HG02973 (cell line): ENCODE results near the gene SYT1.
A peak's percentile ranks its signal among the peaks of the same experiment; 100 is the strongest.

ENCODE experiments used
- ATAC-seq: cut with Tn5 transposase; IDR thresholded peaks from one replicate; pipeline ENCODE4 v1.9.1; 2021; ENCODE audit warnings: moderate library complexity; ENCODE audit not compliant: unreplicated experiment

The SYT1 gene

GRCh38 chr12:79127271-79127751, 262.7 kb downstream of the SYT1 start:
- peak; percentile 93 for ATAC-seq

DNA sequence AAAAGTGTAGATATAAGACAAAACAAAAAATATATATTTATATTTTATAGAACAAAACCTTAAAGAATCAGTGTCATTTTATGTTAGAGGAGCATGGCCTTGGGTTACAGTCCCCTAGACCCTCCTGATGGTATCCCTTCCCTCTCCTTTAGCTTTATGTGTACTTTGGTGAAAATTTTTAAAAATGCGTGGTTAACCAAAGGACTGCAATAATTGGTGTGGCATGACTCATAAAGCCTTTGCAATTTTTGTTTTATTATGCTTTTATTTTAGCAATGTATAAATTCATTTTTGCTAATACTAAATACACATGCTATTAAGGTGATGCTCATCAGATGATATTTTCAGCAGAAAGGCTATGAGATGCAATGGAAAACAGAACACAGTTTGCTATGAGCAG, 264.4 kb downstream of the SYT1 start:
- no peak for ATAC-seq

- no peak for ATAC-seq
These were observed 274.3 kb downstream of the SYT1 start for GRCh38 chr12:79138872-79139271.

DNA sequence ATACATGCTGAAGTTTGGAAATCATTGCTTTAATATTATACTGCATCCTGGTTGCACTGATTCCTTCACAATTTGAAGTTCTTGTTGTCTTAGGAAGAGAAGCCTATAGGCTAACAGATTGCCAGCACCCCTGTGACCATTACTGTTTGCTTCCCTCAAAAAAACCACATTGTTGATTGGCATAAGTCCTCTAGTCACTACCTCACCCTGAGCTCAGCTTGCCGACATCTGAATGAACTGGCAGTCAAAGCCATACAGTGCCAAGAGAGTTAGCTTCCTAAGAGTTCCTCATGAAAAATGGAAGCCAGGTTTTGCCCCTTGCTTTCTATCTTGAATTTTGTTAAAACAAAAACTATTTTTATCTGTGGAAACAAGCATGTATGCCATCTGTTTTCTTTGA, 276.1 kb downstream of the SYT1 start:
- ATAC-seq: no peak

- ATAC-seq: no peak
These were observed 277.2 kb downstream of the SYT1 start for GRCh38 chr12:79141776-79142175.

DNA sequence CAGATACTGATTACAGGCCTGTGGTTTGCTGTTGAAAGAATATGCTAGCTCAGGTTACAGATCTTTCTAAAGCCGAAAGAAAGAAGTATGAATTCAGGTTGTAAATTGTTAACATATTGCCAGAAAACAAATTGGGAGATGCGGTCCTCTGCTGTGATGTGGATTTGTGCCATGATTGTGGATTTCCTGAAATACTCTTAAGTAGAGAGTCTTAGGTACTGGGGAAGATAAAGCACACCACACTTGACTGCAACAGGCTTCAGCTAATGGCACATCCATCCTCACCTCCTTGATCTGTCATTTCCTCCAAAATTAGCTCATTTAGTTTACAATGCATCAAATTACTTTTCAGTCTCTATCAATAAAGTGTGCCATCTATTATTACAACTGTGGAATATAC, 279.2 kb downstream of the SYT1 start:
- no peak for ATAC-seq

GRCh38 chr12:79151956-79152355, 287.4 kb downstream of the SYT1 start:
- ATAC-seq: no peak

DNA sequence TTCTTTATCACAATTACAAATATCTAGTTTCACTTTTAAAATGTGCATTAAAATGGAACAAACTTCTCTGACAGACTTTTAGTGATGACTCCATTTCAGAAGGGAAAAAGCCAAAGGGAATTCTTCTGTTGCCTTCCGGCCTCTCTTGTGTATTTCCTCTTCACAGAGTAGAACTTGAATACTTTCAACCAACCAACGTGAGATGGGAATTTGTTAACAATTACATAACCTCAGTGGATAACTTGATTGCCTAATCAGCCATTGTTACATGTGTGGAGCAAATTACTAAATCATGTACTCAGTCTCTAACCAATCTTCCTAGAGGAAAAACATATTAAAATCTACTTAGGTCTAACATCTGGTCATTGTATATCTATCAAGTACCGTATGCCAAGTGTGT, 291.1 kb downstream of the SYT1 start:
- no peak for ATAC-seq

- ATAC-seq: peak; percentile 42
These were observed 292.4 kb downstream of the SYT1 start for GRCh38 chr12:79156846-79157463.

- no peak for ATAC-seq
These were observed 296.8 kb downstream of the SYT1 start for GRCh38 chr12:79161249-79161934.

DNA sequence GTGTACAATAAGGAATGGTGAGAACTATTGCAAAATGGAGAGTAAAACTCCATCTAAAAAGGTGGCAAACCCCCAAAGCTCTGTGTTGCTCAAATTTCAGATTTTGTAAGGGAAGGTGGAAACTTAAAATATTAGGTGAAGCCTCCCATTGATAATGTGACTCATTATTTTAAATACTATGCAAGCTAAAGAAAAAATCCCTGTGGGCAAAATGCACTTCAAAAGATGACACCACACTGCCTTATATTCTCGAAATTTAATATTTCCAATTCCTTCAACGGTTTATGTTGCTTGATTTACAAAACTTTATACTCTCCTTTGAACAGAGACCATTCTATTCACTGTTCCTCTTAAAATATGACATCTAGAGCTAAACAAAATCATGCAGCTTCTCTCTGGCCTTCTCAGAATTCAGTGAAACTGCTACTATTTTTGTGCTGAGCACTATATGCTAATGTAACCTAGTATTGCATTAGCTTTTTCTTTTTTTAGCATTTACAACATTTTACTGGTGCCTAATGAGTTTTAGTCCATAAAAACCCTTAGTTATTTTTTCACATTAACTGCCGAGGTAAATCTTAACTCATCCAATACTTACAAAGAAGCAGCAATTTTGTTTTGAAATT, 297.7 kb downstream of the SYT1 start:
- ATAC-seq: no peak

GRCh38 chr12:79162948-79163347, 298.4 kb downstream of the SYT1 start:
- no peak for ATAC-seq

- ATAC-seq: no peak
These were observed 300.3 kb downstream of the SYT1 start for GRCh38 chr12:79164890-79165289.

DNA sequence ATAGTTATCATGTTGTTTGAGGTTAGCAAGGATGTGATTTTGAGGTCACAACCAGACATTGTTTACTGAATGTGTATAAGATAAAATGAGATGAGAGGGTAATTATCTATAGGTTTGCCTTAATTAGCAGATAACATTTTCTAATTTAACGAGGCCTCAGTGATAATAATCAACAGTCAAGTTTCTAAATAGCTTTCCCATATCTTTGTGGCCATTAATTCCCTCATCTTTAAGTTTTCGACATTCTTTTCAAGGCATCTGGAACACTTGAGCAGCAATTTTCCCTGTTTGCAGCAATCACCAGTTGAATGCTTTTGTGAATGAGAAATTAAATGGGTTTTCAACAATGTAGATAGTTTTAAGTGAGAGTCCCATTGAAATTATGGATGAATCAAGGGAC, 304.1 kb downstream of the SYT1 start:
- no peak for ATAC-seq

- ATAC-seq: peak; percentile 71
These were observed 310.1 kb downstream of the SYT1 start for GRCh38 chr12:79174626-79175025.

- no peak for ATAC-seq
These were observed 318.4 kb downstream of the SYT1 start for GRCh38 chr12:79183003-79183402.

GRCh38 chr12:79183926-79184325, 319.4 kb downstream of the SYT1 start:
- ATAC-seq: no peak

GRCh38 chr12:79186506-79186905, 321.9 kb downstream of the SYT1 start:
- no peak for ATAC-seq

DNA sequence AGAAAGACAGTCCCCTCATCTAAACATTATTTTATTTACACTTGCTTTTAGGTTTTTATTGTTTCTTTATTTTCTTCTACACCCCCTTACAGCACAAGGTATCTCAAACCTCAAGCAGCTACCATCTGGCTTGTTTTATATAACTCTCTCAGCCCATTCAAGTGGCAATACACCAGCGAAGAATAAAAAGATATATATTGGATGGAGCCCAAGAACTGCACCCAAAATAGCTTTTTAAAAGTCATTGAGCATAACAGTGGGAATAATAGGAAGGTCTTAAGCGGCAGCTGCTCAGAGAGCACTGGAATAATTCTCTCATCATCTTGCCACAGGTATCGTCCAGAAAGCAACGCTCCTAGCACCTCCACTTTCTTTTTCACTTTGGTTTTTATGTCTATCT, 322.5 kb downstream of the SYT1 start:
- no peak for ATAC-seq

GRCh38 chr12:79191391-79191790, 326.8 kb downstream of the SYT1 start:
- peak; percentile 71 for ATAC-seq

DNA sequence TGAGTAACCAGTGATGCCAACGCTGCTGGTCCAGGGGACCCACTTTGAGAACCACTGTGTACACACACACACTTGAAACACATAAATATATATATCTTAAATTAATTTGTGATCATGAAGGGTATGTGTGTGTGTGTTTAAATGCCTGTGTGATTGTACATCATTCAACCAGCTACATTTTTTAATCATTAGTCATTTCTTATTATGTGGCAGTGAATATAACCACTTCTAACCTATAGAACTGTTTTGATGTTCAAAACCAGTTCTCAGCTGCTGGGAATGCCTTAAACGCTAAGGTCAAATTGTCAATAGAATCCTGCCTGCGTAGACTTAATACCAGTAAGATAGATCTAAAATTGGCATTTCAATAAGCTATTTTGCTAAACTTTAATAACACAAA, 330.0 kb downstream of the SYT1 start:
- no peak for ATAC-seq

- no peak for ATAC-seq
These were observed 334.6 kb downstream of the SYT1 start for GRCh38 chr12:79199166-79199565.
